GM18870 (cell line): ENCODE data around the gene ANK3.
"Not testable (repeated sequence)": the region's sequence is repeated elsewhere in the genome, so short reads cannot be mapped to it uniquely, and the experiment has no call there.

Source experiments
- ATAC-seq: cut with Tn5 transposase; IDR thresholded peaks from one replicate; pipeline ENCODE4 v1.9.1; 2021; ENCODE audit warnings: moderate library complexity; ENCODE audit not compliant: unreplicated experiment

ANK3 gene

GRCh38 chr10:60311821-60312220 is 77.9 kb downstream of the ANK3 start:
- no peak for ATAC-seq

- ATAC-seq: no peak
Observed at GRCh38 chr10:60310740-60311139, 78.9 kb downstream of the ANK3 start.

- ATAC-seq: no peak
Observed at GRCh38 chr10:60309891-60310290, 79.8 kb downstream of the ANK3 start.

- no peak for ATAC-seq
Observed at GRCh38 chr10:60309371-60309770, 80.3 kb downstream of the ANK3 start.

- ATAC-seq: no peak
Observed at GRCh38 chr10:60305380-60305892, 84.2 kb downstream of the ANK3 start.

- ATAC-seq: no peak
Observed at GRCh38 chr10:60304829-60305379, 84.8 kb downstream of the ANK3 start.

GRCh38 chr10:60303778-60304177 is 85.9 kb downstream of the ANK3 start:
- no peak for ATAC-seq

- no peak for ATAC-seq
Observed at GRCh38 chr10:60299961-60300883, 89.5 kb downstream of the ANK3 start.

GRCh38 chr10:60299390-60299778 is 90.3 kb downstream of the ANK3 start:
- no peak for ATAC-seq

GRCh38 chr10:60298408-60299389 is 91.0 kb downstream of the ANK3 start:
- no peak for ATAC-seq

GRCh38 chr10:60296073-60296472 is 93.6 kb downstream of the ANK3 start:
- ATAC-seq: no peak

- no peak for ATAC-seq
Observed at GRCh38 chr10:60295028-60295937, 94.4 kb downstream of the ANK3 start.

- ATAC-seq: no peak
Observed at GRCh38 chr10:60293581-60294175, 96.0 kb downstream of the ANK3 start.

GRCh38 chr10:60292998-60293397 is 96.7 kb downstream of the ANK3 start:
- no peak for ATAC-seq

- ATAC-seq: not testable (repeated sequence)
Observed at GRCh38 chr10:60292536-60292935, 97.1 kb downstream of the ANK3 start.

GRCh38 chr10:60291344-60291930 is 98.2 kb downstream of the ANK3 start:
- ATAC-seq: no peak

GRCh38 chr10:60290558-60290957 is 99.1 kb downstream of the ANK3 start:
- no peak for ATAC-seq

GRCh38 chr10:60289800-60290199 is 99.9 kb downstream of the ANK3 start:
- ATAC-seq: no peak

- ATAC-seq: no peak
Observed at GRCh38 chr10:60288256-60288655, 101.4 kb downstream of the ANK3 start.
